ENCODE results near the gene SH3BP4.

DNA sequence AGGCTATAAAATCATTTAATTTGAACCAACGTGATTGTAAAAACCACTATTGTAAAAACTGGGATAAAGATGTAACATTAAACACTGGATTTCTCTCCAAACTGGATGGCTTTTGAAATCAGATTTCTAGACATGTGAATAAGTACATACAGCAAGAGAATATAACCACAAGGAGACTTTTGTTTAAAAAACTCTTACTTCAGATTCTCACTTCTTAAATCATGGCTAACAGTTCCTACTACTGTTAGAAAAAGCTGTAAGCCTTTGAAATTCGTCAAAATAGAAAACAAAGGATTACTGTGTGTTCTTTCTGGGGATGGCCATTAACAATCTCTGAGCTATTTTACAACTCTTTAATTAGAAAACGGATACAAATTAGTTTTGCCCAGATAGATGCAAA is 39.4 kb upstream of the SH3BP4 start:
- TF ChIP-seq, protein P1, sequence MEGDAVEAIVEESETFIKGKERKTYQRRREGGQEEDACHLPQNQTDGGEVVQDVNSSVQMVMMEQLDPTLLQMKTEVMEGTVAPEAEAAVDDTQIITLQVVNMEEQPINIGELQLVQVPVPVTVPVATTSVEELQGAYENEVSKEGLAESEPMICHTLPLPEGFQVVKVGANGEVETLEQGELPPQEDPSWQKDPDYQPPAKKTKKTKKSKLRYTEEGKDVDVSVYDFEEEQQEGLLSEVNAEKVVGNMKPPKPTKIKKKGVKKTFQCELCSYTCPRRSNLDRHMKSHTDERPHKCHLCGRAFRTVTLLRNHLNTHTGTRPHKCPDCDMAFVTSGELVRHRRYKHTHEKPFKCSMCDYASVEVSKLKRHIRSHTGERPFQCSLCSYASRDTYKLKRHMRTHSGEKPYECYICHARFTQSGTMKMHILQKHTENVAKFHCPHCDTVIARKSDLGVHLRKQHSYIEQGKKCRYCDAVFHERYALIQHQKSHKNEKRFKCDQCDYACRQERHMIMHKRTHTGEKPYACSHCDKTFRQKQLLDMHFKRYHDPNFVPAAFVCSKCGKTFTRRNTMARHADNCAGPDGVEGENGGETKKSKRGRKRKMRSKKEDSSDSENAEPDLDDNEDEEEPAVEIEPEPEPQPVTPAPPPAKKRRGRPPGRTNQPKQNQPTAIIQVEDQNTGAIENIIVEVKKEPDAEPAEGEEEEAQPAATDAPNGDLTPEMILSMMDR (IDR thresholded peaks at IDR 0.05; ENCODE audit: low read depth, low read length, poor library complexity, severe bottlenecking) = no peak
- no peak for TF ChIP-seq EZH2phosphoT487 (IDR thresholded peaks at IDR 0.05; ENCODE audit: borderline replicate concordance, low read length)
